SKM-1 treated with dmso at 0.1 percent for 144 hours (cell line): ENCODE measurements around the gene TSPEAR.

Experiments used
- DNase-seq: peaks from one replicate; lab custom pipeline; 2025; ENCODE audit not compliant: unreplicated experiment; lab: John Stamatoyannopoulos, UW

TSPEAR gene

GRCh38 chr21:44521928-44522752 lies 189.2 kb downstream of the TSPEAR start:
- DNase-seq = no peak

GRCh38 chr21:44521301-44521927 lies 190.0 kb downstream of the TSPEAR start:
- DNase-seq = no peak

- DNase-seq = no peak
Measured at GRCh38 chr21:44520326-44521300, 190.8 kb downstream of the TSPEAR start.

GRCh38 chr21:44519346-44520325 lies 191.7 kb downstream of the TSPEAR start:
- DNase-seq = no peak

DNA sequence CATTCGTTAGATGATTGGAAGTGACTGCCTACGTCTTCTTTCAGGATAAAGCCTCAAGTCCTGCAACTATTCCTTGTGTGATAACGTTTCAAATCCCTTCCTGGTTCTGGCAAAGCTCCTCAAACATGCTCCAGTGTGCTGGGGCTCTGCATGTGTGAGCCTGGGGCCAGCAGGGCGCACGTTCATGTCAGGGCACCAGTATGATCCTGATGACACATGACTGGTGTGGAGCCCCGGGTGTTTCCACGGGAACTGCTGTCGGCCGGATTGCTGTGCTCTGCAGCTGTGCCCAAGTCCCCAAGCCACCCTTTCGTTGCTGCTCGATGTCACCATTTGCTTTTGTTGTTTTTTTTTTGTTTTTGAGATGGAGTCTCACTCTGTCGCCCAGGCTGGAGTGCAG lies 192.7 kb downstream of the TSPEAR start:
- no peak for DNase-seq

DNA sequence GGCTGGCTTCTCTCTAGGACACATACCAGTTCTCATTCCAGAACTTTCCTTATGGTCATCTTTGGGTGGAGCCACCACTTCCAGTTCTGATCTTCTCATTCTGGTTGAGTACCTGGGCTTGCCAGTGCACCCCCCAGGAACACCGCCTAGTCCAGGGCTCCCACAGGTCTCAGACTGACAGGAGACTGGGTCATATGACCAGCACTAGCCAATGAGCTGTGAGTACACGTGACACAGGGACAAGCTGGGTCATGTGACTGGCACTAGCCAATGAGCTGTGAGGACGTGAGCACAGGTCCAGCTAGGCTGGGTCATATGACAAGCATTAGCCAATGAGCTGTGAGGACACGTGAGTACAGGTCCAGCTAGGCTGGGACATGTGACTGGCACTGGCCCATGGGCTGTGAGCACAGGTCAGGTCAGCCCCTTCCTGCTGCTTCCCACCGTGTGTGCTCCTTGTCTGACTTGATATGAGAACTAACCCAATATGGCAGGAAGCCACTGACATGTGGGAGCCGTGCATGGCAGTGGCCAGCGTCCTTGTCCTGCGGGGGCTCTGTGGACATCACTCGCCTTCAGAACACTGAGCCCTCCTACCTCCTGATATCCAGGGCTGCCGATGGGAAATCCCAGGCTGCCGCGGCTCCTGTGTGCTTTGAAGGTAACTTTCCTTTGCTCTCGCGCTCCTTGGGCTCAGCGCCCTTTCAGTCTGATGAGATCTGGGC lies 194.0 kb downstream of the TSPEAR start:
- no peak for DNase-seq

- DNase-seq = no peak
Measured at GRCh38 chr21:44516828-44517174, 194.6 kb downstream of the TSPEAR start.

GRCh38 chr21:44516342-44516741 lies 195.0 kb downstream of the TSPEAR start:
- DNase-seq = no peak

DNA sequence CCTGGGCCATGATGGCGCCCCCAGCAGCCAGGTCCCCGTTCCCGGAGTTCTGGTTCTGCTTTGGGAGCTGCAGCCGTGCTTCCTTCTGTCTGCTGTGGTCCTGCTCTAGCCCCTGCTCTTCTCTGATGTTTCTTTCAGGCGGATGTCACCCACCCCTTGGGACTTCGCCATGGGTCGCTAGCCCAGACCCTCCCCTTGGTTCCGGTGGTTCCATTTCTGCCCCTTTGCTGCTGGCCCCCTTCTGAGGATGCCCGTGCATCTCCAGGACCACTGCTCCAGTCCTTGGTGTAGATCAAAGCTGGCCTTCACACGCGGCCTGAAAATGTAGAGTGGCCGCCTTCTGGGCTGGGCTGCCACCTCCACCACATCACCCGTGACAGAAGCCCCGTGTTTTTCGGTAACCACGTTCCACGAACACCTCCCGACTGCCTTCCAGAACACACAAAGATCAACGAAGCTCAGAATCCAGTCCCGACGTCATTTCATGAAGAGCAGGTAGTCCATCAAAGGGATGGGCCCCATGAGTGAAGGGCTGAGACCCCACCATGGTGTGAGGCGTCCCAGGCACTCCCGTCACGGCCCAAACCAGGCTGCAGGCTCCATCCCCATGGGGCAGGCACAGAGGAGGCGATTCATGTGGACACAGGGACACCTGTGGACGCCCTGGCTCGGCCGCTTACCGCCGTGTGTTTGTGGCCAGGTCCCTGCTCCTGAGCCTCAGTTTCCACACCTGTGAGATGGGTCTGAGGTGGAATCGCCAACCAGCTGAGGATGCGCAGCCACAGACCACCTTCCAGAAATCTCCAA lies 195.8 kb downstream of the TSPEAR start:
- DNase-seq = no peak

DNA sequence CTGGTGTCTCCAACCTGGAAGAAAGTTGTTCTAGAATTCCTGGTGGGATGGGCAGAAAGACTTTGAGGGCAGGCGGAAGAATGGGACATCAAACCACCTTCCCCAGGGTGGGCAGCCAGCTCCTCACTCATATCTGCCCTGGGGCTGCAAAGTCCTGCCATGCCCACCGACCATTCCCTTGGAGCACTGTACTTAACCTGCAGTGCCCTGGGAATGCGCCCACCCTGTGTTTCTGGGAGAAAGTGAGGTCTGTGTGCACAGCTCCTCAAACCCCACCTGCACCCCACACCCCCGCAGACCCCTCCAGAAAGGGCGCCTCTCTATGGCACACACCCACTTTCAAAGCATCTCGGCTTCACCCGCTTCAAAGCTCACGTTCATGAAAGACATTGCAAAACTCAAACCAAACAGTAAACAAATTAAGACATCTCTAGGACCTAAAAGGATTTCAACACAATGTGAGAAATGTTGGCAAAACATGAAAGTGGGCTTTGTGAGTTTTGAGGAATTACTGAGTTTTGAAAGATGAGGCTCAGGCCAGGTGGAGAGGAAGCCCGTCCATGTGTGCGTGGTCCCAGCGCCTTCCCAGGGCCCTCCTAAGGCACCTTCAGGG lies 196.5 kb downstream of the TSPEAR start:
- no peak for DNase-seq

GRCh38 chr21:44514218-44514520 lies 197.2 kb downstream of the TSPEAR start:
- no peak for DNase-seq

GRCh38 chr21:44513389-44514217 lies 197.8 kb downstream of the TSPEAR start:
- DNase-seq = no peak

GRCh38 chr21:44512496-44513388 lies 198.6 kb downstream of the TSPEAR start:
- no peak for DNase-seq

DNA sequence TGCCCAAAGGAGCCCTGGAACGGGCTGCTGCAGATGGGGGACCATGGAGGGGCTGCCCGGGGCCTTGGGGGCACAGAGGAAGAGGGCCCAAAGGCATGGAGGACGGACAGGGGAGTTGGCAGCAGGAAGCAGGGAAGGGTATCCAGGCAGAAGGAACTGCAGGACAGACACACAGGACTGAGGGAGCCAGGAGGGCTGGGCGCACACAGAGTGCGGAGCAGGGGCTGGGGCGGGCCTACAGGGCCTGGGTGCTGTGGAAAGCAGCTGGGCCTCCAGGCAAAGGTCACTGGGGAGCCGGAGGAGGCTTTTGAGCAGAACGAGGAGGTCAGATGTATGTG lies 199.5 kb downstream of the TSPEAR start:
- no peak for DNase-seq

DNA sequence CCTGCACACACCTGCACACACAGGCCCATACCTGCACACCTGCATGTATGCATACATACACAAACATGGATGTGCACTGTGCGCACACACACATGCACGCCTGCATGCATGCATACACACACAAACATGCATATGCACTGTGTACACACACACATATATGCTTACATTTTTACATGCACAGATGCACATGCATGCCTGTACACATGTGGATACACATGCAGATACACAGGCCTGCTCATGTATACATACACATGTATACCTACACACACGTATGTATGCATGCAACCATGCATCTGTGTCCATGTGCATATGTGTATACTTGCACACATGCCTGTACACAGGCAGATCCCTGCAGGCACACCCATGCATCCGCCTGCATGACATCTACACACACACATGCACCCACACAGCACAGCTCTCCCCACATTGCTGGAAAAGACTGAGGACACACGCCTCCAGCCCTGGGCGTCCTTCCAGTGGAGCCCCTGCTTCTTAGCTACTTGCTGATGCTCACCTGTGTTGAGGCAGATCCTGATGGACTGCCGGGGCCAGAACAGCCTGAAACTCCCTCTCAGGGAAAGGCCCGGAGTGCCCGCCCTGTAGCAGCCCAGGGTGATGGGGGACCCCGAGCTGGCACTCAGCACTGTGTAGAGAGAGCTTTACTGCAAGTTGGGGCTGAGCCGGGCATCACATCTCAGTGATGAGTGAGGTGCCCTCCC lies 200.0 kb downstream of the TSPEAR start:
- no peak for DNase-seq

DNA sequence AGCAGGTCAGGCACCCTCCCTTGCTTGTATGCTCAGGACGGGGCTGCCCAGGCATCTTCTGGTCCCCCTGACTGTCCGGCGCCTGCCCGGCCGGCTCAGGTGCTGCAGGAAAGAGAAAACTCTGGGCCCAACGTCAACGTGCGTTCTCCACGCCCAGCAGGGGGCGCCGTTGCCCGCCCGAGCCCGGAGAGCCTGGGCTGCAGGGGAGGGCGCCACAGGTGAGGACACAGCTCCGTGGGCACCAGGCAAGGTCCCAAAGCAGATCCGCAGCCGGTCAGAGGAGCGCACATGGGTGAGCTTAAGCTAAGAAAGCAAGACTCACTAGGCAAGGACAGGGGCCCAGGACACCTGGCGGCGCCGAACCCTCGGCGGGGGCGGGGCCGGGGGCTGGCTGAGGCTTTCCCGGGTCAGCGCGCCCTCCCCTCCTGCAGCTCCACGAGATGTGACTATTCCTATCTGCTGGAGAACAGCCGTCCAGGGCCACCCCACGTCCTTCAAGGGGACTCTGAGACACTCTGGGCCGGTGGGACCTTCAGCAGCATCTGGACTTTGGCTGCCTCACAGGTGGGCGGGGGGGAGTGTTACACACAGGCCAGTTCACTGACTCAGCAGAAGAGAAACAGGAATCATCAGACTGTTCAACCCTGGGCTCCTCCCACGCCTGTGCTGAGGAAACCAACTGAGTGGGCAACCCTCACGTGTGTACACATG lies 200.7 kb downstream of the TSPEAR start:
- peak; percentile 29 for DNase-seq
